22Rv1 (cell line): ENCODE data around the gene DMD.
A peak's percentile ranks its signal among the peaks of the same experiment; 100 is the strongest.

Source experiments
- H3K27ac ChIP-seq: fragments of 450-650 bp; 2 replicates; pipeline ENCODE4 v1.5.1; 2017
- ZFX ChIP-seq: fragments of 450-650 bp; IDR thresholded peaks from 2 replicates; pipeline ENCODE4 v1.6.1; 2017; ENCODE audit warnings: antibody characterized with exemption, borderline replicate concordance
- TF ChIP-seq, protein P1 (sequence below): fragments of 450-650 bp; IDR thresholded peaks from 2 replicates; pipeline ENCODE4 v1.5.1; 2017; ENCODE audit warnings: mild to moderate bottlenecking

The DMD gene

DNA sequence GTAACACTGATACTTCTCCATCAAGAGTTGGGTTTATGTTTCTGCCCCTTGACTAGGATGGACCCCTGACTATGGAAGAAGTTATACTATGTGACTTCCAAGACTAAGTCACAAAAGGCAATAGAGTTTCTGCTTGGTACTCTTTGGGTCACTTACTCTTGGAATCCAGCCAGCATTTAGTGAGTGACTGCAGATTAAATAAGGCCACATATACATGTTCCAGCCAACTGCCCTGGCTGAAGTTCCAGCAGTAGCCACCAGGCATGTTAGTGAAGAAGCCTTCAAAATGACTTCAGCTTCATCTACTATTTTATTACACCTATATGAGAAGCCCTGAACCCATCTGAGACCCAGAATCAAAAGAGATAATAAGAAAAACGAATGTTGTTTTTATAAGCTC is 524.0 kb downstream of the DMD start:
- no peak for TF ChIP-seq ZFX
- TF ChIP-seq, protein P1, sequence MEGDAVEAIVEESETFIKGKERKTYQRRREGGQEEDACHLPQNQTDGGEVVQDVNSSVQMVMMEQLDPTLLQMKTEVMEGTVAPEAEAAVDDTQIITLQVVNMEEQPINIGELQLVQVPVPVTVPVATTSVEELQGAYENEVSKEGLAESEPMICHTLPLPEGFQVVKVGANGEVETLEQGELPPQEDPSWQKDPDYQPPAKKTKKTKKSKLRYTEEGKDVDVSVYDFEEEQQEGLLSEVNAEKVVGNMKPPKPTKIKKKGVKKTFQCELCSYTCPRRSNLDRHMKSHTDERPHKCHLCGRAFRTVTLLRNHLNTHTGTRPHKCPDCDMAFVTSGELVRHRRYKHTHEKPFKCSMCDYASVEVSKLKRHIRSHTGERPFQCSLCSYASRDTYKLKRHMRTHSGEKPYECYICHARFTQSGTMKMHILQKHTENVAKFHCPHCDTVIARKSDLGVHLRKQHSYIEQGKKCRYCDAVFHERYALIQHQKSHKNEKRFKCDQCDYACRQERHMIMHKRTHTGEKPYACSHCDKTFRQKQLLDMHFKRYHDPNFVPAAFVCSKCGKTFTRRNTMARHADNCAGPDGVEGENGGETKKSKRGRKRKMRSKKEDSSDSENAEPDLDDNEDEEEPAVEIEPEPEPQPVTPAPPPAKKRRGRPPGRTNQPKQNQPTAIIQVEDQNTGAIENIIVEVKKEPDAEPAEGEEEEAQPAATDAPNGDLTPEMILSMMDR = no peak
- no peak overlapping the region for H3K27ac ChIP-seq

DNA sequence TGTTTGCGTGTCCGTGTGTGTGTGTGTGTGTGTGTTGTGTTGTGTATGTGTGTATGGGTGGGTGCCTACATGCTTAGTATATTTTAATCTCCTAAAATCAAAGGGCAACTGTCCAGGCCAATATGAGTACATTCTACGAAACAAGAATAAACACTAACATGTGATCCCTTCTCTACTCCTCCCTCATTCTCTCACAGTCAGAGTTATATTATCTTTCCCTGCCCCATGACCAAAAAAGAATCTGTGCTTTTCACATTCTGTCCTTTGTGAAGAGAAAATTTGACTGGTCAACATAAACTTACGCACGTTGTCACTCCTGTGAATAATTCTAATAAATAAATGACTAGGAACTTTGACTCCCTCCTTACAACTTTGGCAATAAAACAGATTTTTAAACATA is 532.9 kb downstream of the DMD start:
- TF ChIP-seq ZFX = no peak
- TF ChIP-seq, protein P1 = no peak
- H3K27ac ChIP-seq = no peak overlapping the region

DNA sequence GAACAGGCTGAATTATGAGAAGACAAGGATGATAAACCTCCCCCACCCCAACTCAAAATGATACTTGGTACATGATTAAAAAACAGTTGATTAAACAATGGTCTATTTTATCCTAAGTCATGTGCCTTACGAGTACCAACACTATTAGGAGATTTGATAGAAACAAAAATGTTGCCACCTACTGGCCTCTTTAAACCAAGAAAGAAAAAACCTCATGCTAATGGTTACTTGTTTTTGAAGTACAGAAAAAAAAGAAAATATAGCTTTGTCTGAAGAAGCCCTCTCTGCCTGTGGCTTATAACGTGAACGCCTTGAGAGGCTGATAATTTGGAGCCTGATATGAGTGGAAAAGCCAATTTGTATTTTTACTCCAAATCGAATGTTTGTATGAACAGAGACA is 538.2 kb downstream of the DMD start:
- TF ChIP-seq, protein P1 = peak; percentile 29
- TF ChIP-seq ZFX = no peak

DNA sequence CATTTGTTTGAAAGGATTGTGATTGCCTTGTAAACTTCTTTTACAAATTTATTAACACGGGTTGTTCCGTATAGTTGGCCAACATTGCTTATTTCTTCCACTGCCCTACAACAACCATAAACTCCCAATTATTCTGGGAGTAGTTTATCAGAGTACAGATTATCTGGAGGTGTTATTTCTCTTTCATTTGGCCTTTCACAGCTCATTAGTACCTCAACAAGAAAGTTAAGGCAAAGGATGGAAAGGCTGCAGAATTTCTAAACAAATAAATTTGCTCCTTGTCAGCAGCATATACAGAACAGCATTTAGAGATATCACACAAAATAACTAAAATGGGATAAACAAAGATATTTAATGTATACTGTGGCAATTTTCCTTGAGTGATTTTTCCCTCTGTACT is 548.8 kb downstream of the DMD start:
- TF ChIP-seq, protein P1 = no peak
- TF ChIP-seq ZFX = no peak

More for the DNA sequence above, 538.2 kb downstream of the DMD start:
- no peak overlapping the region for H3K27ac ChIP-seq

DNA sequence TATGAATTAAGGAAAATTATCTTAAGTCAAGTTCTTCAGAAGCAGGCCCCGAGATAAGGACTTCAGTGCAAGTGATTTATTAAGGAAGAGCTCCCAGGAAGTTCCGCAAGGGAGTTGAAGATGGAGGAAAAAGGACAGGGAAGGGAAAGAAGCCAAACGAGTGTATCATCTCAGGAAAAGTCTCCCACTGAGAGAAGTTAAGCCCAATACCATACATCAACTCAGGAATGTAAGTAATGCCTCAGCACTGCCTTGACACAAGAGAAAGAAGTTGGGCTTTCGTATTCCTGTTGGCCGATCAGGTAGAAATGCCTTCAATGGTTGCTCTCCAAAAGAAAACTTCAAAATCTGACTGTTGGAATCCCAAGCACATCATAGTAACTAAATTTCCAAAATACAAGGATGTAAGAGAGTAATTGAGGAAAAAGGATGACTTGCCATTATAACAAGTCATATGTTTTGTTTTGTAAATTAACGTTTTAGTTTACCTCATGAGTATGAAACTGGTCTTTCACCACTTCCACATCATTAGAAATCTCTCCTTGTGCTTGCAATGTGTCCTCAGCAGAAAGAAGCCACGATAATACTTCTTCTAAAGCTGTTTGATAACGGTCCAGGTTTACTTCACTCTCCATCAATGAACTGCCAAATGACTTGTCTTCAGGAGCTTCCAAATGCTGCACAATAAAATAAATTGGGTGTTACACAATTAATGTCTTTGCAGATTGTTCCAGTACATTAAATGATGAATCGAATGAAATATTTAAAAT is 566.7 kb downstream of the DMD start:
- H3K27ac ChIP-seq = no peak overlapping the region
- TF ChIP-seq, protein P1 = no peak
- TF ChIP-seq ZFX = no peak

More for the DNA sequence above, 548.8 kb downstream of the DMD start:
- no peak overlapping the region for H3K27ac ChIP-seq

DNA sequence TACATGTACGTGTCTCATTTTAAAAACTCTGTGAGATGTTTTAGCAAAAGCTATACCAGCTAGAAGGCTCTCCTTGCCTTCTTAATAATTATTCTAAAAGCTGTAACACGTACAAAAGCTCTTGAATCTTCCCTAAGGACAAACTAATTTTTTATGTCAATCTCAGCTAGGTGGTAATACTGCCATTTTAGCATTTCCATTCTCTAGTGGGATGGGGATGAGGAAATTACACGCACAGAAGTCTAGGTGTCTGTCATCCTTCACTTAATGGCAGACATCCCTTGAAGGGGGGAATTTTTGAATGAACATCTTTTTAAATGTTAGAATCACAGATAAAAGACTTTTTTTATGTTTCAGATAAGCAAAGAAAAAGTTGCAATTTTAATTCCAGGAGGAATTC is 569.1 kb downstream of the DMD start:
- H3K27ac ChIP-seq = no peak overlapping the region
- TF ChIP-seq, protein P1 = no peak
- no peak for TF ChIP-seq ZFX

DNA sequence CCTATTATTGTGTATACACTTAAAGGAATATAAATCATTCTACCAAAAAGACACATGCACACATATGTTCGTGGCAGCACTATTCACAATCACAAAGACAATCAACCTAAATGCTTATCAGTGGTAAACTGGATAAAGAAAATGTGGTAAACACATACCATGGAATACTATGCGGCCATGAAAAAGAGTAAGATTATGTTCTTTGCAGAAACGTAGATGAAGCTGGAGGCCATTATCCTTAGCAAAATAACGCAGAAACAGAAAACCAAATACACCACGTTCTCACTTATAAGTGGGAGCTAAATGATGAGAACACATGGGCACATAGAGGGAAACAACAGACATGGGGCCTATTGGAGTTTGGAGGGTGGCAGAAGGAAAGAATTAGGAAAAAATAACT is 593.2 kb downstream of the DMD start:
- H3K27ac ChIP-seq = no peak overlapping the region
- TF ChIP-seq, protein P1 = no peak
- TF ChIP-seq ZFX = no peak
